HG02870 (cell line): Measurements from ENCODE around the gene TUBA3C.

Experiments used
- ATAC-seq: cut with Tn5 transposase; IDR thresholded peaks from one replicate; pipeline ENCODE4 v1.9.1; 2021; ENCODE audit warnings: mild to moderate bottlenecking, moderate library complexity; ENCODE audit not compliant: unreplicated experiment

Gene TUBA3C

DNA sequence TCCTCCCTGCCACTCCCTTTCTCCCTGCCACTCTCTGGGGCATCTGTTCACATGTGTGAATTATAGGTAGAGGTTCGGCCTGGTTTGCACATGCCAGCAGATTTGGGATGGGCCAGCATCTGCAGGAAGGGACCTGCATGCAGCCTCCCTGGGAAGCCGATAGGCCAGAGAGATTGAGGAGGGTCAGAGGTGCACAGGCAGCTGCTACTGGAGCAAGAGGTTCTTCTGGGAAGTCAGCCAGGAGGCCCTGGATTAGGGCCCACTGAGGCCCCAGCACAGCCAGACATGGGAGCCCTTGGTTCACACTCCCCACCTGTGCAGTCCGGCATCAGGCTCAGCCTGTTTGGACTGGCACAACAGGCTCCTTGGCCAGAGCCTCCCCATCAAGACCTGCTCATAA, 12.1 kb downstream of the TUBA3C start:
- no peak for ATAC-seq

DNA sequence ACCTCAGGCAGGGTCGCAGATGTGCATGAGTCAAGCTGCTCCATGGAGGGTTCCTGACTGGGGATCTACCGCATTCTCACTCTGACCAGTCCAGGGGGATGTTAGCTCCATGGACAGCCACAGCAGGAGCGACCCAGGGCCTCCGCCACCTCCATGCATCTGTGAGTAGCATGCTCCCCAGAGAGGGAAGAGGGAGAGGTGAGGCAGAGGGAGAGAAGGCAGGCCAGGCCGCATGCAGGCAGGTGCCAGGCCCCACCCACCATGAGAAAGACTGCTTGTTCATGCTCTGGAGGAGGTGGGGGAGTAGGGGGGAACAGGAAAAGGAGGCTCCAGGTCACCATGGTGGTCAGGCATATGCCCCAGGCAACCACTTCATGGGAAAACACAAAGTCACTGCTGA, 20.3 kb downstream of the TUBA3C start:
- ATAC-seq, result no peak

DNA sequence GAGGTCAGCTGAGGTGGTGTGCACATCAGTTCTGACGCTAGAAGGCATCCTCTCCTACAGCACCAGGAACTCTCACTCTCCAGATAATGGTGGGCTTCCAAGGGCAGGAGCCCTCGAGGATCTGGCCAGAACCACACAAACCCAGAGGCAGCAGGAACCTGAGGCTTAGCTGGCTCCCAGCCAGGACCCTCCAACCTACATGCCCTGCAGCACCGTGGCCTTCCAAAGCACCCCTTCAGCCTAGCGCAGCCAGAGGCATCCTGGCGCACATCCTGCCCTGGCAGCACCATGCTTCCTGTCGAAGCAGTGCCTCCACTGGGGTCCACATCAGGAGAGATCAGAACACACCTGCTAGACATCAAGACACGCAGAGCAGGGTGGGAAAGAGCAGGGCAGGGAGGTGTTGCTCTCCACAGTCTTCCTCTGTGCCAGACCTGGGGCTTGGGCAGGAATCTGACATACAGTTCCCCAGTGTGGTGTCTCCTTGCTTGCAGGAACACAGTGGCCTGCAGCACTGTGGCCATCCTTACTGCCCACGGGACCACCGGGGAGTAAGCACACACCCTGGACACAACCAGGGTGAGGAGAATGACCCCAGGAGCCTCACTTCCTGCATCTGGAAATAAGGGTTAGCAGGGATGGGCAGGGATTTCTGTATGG, 21.7 kb downstream of the TUBA3C start:
- no peak for ATAC-seq

DNA sequence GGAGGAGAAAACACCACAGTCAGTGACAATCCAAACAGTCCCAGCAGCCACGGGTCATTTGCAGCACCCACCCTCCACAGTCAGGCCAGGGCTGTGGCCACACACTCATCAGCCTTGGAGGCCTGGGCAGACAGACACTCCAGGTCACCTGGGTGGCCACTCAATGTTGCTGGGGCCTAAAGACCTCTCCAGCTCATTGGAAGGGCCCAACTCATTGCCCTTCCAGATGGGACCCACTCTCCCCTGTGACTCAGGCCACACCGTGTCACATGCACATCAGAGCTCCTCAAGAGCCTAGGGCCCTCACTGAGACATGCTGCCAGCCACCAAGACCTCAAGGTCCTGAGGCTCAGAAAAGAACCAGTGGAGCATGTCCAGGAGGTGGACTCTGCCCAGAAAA, 22.4 kb downstream of the TUBA3C start:
- no peak for ATAC-seq

DNA sequence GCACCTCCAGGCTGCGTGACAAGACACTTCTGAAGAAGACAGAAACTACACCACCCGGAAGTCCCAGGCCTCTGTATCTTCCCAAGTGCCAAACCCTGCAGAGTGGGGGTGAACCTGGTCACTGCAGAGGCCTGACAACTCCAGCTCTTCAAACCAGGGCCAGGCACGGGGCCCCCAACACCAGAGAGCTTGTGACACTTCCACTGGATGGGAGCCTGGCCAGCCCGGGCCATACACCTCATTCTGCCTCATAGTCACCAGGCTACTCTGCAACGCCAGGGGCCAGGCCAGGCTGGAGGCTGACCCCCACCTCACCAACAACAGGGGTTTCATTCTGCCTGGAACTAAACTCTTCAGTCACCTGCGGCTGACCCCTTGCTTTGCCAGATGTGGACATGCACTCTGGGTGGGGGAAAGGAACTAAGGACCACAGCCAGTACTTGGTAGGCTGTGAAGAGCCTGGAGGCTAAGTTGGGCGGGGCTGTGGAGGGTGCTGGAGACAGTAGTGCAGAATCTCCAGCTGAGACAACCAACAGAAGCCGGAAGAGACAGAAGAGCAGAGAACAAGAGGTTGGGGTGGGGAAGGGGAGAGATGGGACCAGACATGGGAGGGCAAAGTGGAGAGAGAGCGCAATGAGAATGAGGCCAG, 23.0 kb downstream of the TUBA3C start:
- ATAC-seq, result no peak

DNA sequence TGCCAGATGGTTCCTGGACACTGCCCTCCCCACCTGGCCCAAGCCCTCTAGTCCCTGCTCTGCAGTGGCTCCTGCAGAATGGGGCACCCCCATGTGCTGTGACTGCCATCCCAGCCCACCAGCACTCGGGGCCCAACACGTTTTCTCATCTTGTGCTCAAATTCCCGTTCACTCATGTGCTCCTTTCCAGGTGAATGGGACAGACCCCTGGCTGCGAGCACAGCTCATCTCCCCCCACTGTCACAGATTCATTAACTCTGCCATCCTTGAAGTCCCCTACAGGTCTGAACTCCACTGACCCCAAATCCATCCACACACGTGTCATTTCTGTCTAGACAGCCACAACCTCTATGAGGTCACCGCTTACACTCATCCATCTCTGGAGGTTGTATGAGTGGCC, 23.6 kb downstream of the TUBA3C start:
- no peak for ATAC-seq

DNA sequence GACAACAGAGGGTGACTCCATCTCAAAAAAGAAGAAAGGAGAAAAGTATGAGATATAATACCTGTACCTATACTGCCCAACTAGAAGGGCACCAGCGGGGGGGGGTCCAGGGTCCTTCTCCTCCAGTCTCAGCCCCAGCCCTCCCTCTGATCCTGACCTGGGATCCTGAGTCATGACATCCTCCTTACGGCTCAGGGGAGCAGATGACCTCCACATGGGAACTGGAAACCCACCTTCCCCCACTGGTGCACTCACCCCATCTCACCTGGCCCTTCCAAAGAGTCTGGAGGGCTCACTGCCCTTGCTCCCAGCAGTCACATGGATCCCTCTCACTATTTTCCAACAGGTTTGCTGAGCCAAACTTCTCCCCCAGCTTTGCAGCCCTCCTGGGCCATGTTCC, 24.2 kb downstream of the TUBA3C start:
- ATAC-seq, result no peak

DNA sequence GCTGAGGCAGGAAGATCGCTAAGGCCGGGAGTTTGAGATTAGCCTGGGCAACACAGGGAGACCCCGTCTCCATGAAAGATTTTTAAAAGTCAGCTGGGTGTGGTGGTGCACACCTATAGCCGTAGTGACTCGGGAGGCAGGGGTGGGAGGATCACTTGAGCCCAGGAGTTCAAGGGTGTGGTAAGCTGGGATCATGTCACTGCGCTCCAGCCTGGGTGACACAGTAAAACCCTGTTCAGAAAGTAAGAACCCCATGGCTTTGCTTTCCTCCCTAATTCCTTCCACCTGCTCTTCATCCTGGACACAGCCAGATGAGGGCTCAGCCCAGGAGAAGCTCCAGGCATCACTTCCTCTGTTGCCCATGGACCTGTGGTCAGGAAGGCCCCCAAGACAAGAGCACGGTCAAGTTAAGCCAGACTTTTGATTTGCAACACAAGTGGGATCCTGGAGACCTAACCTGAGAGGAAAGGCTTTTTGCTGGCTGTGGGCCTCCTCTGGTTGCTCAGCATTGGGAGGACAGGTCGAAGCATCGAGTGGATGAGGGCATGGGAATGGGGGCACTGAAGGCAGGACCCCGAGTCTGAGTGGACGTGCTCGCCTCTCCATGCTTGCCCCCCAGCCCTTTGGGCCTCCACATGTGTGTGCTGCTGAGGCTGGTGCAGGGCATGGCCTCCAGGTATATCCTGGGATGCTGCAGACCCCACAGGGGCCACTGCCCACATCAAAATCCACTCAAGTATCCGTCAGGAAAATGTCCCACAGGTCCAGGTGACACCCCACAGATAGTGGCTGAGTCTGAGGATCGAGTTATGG, 25.4 kb downstream of the TUBA3C start:
- no peak for ATAC-seq

DNA sequence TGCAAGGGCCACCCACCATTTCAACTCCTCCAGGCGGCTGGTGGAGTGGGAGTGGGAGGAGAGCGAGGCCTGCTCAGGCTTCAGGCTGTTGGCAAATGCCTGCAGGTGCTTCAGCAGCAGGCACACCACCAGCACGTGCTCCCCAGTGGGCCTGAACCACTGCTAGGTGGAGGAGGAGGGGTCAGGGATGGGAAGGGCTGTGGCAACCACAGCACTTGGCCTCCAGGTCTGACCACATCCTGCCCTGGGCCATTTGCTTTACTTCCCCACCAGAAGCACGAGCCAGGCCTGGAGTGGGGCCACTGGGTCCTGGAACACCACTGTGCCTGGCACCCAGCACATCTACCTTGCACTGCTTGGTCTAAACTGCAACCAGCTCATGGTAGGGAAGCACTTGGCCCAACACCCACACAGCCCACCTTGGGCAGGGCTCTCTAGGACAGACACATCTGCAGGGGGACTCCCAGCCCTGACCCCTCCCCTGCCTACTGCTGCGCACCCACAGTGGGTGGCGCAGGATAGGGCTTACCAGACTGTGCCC, 26.2 kb downstream of the TUBA3C start:
- ATAC-seq, result no peak

DNA sequence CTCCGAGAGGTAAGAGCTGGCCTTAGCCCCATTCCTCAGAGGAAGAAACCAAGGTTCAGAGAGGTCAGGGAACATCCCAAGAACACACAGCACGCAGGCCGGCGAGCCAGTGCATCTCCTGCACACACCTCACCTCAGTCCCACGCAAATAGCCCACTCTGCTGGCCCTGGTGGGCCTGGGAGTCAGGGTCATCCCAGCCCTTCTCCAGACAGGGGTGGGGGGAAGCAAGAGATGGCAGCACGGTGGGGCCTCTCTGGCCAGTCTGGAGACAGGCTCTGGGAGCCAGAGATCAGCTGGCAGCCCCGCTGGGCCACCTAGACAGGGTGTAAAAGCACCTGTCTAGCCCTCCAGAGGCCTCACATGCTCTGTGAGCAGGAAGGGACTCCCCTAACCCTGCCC, 26.8 kb downstream of the TUBA3C start:
- no peak for ATAC-seq

DNA sequence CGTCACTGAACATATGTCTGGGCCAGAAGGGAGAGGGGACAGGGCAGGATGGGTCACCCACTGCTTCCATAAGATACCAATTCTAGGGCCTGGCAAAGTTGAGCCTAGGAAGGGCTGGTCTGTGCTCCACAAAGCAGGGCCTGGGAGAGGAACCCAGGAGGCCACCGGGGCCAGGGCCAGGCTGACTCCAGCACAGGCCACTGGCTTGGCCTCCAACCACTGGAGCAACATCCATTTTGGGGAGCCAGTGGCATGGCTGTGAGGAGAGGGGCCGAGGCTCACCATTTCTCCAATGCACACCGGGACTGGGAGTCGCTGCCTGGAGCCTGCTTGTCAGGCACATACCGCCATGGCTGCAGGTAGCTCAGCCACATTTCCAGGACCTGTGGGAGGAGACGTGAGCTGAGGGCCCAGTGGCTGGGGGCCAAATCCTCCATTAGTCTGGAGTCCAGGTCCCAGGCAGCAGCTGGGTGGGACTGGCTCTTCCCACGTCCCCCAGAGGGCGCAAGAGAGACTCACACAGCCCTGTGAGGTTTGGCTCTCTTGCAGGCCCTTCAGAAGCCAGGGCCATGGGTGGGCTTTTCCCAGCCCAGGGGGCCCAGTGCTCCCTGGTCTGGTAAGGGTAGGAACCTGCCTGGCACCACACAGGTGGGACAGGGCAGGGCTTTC, 27.7 kb downstream of the TUBA3C start:
- no peak for ATAC-seq

DNA sequence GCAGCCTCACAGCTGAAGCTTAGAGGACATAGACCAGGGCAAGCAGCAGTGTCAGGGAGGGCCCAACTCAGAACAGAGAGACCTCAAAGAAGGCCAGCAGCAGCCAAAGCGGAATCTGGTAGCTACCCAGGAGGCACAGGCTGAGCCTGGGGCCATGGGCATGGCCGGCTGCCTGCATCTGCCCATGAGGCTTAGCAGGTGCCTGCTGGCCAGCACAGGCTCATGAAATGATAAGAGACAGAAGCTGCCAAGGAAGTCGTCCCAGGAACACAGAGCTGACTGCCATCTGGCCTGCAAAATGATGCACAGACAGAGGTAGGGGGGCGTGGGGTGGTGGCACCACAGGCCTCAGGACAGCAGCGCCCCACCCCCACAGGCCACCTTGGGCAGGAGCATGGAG, 29.2 kb downstream of the TUBA3C start:
- ATAC-seq, result no peak

DNA sequence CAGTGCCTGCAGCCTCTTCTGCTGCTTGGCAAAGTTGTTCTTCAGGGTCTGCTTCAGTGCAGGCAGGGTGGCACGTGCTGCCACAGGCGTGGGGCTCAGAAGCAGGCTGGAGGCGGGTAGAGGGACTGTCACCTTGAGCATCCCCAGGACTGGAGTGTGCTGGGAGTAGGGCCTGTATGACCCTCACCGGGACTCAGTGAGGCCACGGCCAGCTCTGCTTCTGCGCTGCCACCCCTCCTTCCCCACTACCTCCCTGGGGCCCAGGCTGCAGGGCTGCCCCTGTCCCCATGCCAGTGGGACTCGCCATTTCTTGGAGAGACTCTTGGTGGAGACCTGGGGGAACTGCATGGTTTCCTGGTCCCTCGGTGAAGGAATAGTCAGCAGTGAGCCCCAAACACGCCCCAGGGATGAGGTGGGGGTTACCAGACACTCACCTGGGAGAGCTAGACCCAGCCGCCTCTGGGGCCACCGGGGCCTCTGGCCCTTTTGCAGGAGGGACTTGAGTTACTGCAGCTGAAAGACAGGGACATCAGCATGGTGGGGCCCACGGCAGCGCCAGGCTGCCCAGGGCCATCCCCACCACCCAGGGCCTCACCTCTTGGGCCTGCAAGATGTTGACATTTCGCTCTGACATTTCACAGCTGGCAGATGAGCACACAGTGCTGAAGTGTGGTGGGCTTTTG, 29.9 kb downstream of the TUBA3C start:
- ATAC-seq, result no peak

DNA sequence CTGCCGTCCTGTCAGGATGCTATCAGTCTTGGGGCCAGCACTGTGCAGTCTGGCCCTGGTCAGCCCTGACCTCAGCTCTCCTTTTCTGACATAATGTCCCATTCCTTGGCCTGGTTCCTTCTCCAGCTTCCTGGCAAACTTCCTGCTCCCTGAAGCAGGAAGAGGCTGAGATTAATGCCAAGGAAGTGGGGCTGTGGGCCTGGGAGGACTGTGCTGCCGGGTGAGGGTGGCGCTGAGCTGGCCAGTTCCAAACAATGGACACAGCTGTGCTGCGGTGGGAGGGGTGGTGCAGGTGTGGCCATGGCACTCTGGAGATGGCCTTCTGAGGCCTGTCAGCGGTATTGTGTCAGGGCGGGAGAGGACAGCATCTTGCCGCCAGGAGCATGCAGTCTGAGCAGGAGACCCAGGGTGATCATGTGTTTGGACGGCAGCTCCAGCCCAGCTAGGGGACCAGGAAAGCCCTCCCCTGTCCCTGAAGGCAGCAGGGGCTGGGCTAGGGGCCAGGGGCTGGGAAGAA, 30.9 kb downstream of the TUBA3C start:
- no peak for ATAC-seq

DNA sequence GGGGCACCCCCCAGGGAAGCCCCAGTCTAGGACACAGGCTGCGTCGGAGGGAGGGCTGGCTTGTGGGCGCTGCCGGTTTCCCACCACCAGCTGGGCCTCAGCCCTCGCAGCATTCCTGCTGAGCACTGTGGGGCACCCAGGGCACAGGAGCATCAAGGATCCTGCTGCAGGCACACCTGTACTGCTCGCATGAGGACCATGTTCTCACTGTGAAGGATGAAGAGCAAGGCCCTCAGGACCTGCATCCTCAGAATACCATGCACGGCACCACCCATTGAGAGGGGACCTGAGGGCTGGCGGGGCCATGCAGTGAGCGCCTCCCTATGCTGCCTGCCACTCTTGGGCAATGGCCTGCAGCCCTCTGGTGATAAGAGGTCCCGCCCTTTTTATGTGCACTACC, 31.4 kb downstream of the TUBA3C start:
- no peak for ATAC-seq

DNA sequence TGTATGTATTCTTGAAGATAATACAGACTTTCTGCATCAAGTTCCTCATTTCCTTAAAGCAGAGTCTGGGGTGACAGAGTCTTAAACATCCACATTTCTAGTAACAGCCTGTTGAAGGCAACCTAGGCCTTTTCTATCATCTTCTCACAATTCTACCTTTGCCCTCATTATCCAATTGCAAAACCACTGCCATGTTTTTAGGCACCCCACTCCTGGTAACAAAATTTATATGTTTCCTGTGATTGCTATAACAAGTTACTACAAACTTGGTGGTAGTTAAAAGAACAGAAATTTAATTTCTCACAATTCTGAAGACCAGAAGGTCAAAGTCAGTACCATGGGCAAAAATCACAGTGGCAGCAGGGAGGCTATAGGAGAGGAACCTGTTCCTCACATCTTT, 33.1 kb downstream of the TUBA3C start:
- no peak for ATAC-seq
